Measurements from ENCODE around the gene PIK3R1. TPM values are rescaled to one million over a fixed set of nuclear protein-coding genes. Genes with fewer than 3 reads are reported as not detected.

The PIK3R1 gene
- total and polyA plus RNA-seq, 2 experiments from 2014 or later: 5.9 to 9.8 TPM

- no peaks in the 10 kb centered on the region for H3K27me3 Mint-ChIP-seq (ENCODE audit: insufficient read depth, low read depth, poor library complexity)
- H3K27ac ChIP-seq (ENCODE audit: low read depth): no peak overlapping the region
These were observed 130.0 kb downstream of the PIK3R1 start for GRCh38 chr5:68345582-68345981.

DNA sequence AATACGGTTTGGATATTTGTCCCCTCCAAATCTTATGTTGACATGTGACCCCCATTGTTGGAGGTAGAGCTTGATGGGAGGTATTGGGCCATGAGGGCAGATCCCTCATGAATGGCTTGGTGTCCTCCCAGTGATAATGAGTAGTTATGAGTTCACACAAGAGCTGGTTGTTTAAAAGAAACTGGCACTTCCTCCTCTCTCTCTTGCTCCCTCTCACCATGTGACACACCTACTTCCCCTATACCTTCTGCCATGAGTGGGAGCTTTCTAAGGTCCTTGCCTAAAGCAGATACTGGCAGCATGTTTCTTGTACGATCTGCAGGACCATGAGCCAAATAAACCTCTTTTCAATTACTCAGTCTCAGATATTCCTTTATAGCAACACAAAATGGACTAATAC is 132.0 kb downstream of the PIK3R1 start:
- DNase-seq (ENCODE audit: low spot score) (no peak), ATAC-seq (no peak)
- H3K9me2 ChIP-seq (ENCODE audit: insufficient read depth): peaks cover 23% of the 10 kb centered on the region
- peaks cover 7% of the 10 kb centered on the region for H3K4me1 Mint-ChIP-seq
- H3K4me2 ChIP-seq: no peak overlapping the region
- no peak overlapping the region for H3K4me3 Mint-ChIP-seq
- H3K27me3 Mint-ChIP-seq (ENCODE audit: insufficient read depth, low read depth, poor library complexity): no peaks in the 10 kb centered on the region
- H3K79me2 ChIP-seq (replicated peaks; ENCODE audit: insufficient read depth): no peaks in the 10 kb centered on the region
- no peak overlapping the region for H2AFZ ChIP-seq
- H3K4me3 ChIP-seq: no peak overlapping the region
- peaks cover 5% of the 10 kb centered on the region; the same call in 2 of the 3 replicates for H3K9me3 Mint-ChIP-seq
- H3F3A ChIP-seq (replicated peaks; ENCODE audit: low read depth): no peaks in the 10 kb centered on the region
- no peaks in the 10 kb centered on the region for H3K27me3 ChIP-seq (ENCODE audit: insufficient read depth)
- H4K20me1 ChIP-seq (replicated peaks; ENCODE audit: insufficient read depth): no peaks in the 10 kb centered on the region
- H3K36me3 Mint-ChIP-seq (ENCODE audit: low read depth): peaks cover 8% of the 10 kb centered on the region
- no peak overlapping the region for H3K27ac ChIP-seq (ENCODE audit: low read depth)
- no peak overlapping the region for H3K27ac Mint-ChIP-seq
- no peaks in the 10 kb centered on the region for H3K36me3 ChIP-seq (ENCODE audit: insufficient read depth)
- H3K4me1 ChIP-seq (ENCODE audit: insufficient read depth): 0 out of 2 replicates have a peak, but pooled peaks cover 8% of the 10 kb centered on the region
- TF ChIP-seq ZNF114 (CRISPR knock-in tag; IDR thresholded peaks at IDR 0.05) (no peak), EZH2 (IDR thresholded peaks at IDR 0.05; ENCODE audit: low read depth, unreplicated experiment) (no peak), NANOG (IDR thresholded peaks at IDR 0.05; ENCODE audit: borderline replicate concordance) (no peak), CREB1 (CRISPR knock-in tag; IDR thresholded peaks at IDR 0.05; ENCODE audit: low read depth) (no peak), EZH2phosphoT487 (IDR thresholded peaks at IDR 0.05; ENCODE audit: unreplicated experiment) (no peak), ETS1 (IDR thresholded peaks at IDR 0.05) (no peak), ZNF331 (CRISPR knock-in tag; IDR thresholded peaks at IDR 0.05; ENCODE audit: low read depth) (no peak), POLR2AphosphoS5 (IDR thresholded peaks at IDR 0.05; ENCODE audit: low read depth) (no peak), JUNB (IDR thresholded peaks at IDR 0.05; ENCODE audit: unreplicated experiment) (no peak), STAT1 (IDR thresholded peaks at IDR 0.05; ENCODE audit: unreplicated experiment) (no peak)
- TF ChIP-seq, protein P1, sequence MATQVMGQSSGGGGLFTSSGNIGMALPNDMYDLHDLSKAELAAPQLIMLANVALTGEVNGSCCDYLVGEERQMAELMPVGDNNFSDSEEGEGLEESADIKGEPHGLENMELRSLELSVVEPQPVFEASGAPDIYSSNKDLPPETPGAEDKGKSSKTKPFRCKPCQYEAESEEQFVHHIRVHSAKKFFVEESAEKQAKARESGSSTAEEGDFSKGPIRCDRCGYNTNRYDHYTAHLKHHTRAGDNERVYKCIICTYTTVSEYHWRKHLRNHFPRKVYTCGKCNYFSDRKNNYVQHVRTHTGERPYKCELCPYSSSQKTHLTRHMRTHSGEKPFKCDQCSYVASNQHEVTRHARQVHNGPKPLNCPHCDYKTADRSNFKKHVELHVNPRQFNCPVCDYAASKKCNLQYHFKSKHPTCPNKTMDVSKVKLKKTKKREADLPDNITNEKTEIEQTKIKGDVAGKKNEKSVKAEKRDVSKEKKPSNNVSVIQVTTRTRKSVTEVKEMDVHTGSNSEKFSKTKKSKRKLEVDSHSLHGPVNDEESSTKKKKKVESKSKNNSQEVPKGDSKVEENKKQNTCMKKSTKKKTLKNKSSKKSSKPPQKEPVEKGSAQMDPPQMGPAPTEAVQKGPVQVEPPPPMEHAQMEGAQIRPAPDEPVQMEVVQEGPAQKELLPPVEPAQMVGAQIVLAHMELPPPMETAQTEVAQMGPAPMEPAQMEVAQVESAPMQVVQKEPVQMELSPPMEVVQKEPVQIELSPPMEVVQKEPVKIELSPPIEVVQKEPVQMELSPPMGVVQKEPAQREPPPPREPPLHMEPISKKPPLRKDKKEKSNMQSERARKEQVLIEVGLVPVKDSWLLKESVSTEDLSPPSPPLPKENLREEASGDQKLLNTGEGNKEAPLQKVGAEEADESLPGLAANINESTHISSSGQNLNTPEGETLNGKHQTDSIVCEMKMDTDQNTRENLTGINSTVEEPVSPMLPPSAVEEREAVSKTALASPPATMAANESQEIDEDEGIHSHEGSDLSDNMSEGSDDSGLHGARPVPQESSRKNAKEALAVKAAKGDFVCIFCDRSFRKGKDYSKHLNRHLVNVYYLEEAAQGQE (IDR thresholded peaks at IDR 0.05; ENCODE audit: unreplicated experiment): no peak
- TF ChIP-seq, protein P2, sequence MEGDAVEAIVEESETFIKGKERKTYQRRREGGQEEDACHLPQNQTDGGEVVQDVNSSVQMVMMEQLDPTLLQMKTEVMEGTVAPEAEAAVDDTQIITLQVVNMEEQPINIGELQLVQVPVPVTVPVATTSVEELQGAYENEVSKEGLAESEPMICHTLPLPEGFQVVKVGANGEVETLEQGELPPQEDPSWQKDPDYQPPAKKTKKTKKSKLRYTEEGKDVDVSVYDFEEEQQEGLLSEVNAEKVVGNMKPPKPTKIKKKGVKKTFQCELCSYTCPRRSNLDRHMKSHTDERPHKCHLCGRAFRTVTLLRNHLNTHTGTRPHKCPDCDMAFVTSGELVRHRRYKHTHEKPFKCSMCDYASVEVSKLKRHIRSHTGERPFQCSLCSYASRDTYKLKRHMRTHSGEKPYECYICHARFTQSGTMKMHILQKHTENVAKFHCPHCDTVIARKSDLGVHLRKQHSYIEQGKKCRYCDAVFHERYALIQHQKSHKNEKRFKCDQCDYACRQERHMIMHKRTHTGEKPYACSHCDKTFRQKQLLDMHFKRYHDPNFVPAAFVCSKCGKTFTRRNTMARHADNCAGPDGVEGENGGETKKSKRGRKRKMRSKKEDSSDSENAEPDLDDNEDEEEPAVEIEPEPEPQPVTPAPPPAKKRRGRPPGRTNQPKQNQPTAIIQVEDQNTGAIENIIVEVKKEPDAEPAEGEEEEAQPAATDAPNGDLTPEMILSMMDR (conservative IDR thresholded peaks at IDR 0.05; ENCODE audit: low read depth in 2 of 2): no peak

More at GRCh38 chr5:68345582-68345981, 130.0 kb downstream of the PIK3R1 start:
- peaks cover 5% of the 10 kb centered on the region; the same call in 2 of the 3 replicates for H3K9me3 Mint-ChIP-seq
- TF ChIP-seq EZH2 (IDR thresholded peaks at IDR 0.05; ENCODE audit: low read depth, unreplicated experiment): no peak
- no peak for TF ChIP-seq JUNB (IDR thresholded peaks at IDR 0.05; ENCODE audit: unreplicated experiment)
- no peak for TF ChIP-seq CREB1 (CRISPR knock-in tag; IDR thresholded peaks at IDR 0.05; ENCODE audit: low read depth)
- H2AFZ ChIP-seq: no peak overlapping the region
- H3K36me3 Mint-ChIP-seq (ENCODE audit: low read depth): peaks cover 8% of the 10 kb centered on the region
- no peak for ATAC-seq
- no peaks in the 10 kb centered on the region for H3K36me3 ChIP-seq (ENCODE audit: insufficient read depth)
- no peak overlapping the region for H3K27ac Mint-ChIP-seq
- no peaks in the 10 kb centered on the region for H3F3A ChIP-seq (replicated peaks; ENCODE audit: low read depth)
- H3K27me3 ChIP-seq (ENCODE audit: insufficient read depth): no peaks in the 10 kb centered on the region
- no peak overlapping the region for H3K4me3 ChIP-seq
- no peak overlapping the region for H3K4me3 Mint-ChIP-seq
- H3K4me2 ChIP-seq: no peak overlapping the region
- DNase-seq (ENCODE audit: low spot score): no peak
- peaks cover 23% of the 10 kb centered on the region for H3K9me2 ChIP-seq (ENCODE audit: insufficient read depth)
- peaks cover 7% of the 10 kb centered on the region for H3K4me1 Mint-ChIP-seq
- no peaks in the 10 kb centered on the region for H3K79me2 ChIP-seq (replicated peaks; ENCODE audit: insufficient read depth)
- H4K20me1 ChIP-seq (replicated peaks; ENCODE audit: insufficient read depth): no peaks in the 10 kb centered on the region
- H3K4me1 ChIP-seq (ENCODE audit: insufficient read depth): 0 out of 2 replicates have a peak, but pooled peaks cover 8% of the 10 kb centered on the region
